ENCODE results near the gene ANK3. TPM values are rescaled to one million over a fixed set of nuclear protein-coding genes. Genes with fewer than 3 reads are reported as not detected.

The ANK3 gene
- total and polyA plus RNA-seq, 2 donors from 2014 or later = 38.2 to 214 TPM

DNA sequence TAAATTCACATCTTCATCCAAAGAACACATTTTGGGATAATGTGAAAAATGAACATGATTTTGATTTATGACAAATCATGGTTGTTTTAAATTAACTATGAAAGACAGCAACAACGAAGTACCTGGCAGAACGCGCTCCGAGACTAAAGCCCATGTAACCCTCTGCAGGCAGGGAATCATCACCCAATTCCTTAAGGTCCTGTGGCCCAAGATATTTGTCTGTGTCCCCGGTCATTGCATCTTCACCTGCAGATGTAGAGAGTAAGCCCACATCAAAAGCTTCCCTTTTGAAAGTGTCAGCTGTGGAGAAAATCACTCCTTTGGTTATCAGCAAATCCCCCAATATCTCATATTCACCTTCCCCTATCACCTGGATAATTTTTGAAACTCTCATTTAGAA lies 250.8 kb downstream of the ANK3 start:
- peaks cover 4 to 21% (median 8%) of the 10 kb centered on the region in 3 donors for H3K4me1 ChIP-seq (ENCODE audit: control insufficient read depth in 2 of 3, insufficient read depth in 2 of 3, low read depth in 1 of 3, low read length in 3 of 3)
- intact Hi-C loops (cut with DNase I) = no loop called here
- no peaks in the 10 kb centered on the region for H3K9me3 ChIP-seq (ENCODE audit: control insufficient read depth in 2 of 3, insufficient read depth in 1 of 3, low read length in 3 of 3)
- peaks cover 0 to 18% (median 2%) of the 10 kb centered on the region in 3 donors for H3K36me3 ChIP-seq (ENCODE audit: control insufficient read depth in 2 of 3, insufficient read depth in 3 of 3, low read length in 3 of 3)
- peak in 2 of 5 donors; percentile 27 to 36 for DNase-seq
- H3K4me3 ChIP-seq (ENCODE audit: low read length in 3 of 3) = peak overlapping the region; percentile 45 to 78 (median 77)
- no peak for FAIRE-seq
- peak overlapping the region in 2 of 3 donors; percentile 42 to 71 for H3K9ac ChIP-seq (ENCODE audit: low read length in 3 of 3)
- peak overlapping the region; percentile 64 to 67 for H3K27ac ChIP-seq (ENCODE audit: low read depth in 2 of 2, low read length in 2 of 2)
- TF ChIP-seq, protein P1, sequence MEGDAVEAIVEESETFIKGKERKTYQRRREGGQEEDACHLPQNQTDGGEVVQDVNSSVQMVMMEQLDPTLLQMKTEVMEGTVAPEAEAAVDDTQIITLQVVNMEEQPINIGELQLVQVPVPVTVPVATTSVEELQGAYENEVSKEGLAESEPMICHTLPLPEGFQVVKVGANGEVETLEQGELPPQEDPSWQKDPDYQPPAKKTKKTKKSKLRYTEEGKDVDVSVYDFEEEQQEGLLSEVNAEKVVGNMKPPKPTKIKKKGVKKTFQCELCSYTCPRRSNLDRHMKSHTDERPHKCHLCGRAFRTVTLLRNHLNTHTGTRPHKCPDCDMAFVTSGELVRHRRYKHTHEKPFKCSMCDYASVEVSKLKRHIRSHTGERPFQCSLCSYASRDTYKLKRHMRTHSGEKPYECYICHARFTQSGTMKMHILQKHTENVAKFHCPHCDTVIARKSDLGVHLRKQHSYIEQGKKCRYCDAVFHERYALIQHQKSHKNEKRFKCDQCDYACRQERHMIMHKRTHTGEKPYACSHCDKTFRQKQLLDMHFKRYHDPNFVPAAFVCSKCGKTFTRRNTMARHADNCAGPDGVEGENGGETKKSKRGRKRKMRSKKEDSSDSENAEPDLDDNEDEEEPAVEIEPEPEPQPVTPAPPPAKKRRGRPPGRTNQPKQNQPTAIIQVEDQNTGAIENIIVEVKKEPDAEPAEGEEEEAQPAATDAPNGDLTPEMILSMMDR (IDR thresholded peaks at IDR 0.05; ENCODE audit: borderline replicate concordance, extremely low read depth, insufficient read depth) = no peak
- H3K27me3 ChIP-seq (ENCODE audit: control insufficient read depth, insufficient read depth, low read length) = no peaks in the 10 kb centered on the region

DNA sequence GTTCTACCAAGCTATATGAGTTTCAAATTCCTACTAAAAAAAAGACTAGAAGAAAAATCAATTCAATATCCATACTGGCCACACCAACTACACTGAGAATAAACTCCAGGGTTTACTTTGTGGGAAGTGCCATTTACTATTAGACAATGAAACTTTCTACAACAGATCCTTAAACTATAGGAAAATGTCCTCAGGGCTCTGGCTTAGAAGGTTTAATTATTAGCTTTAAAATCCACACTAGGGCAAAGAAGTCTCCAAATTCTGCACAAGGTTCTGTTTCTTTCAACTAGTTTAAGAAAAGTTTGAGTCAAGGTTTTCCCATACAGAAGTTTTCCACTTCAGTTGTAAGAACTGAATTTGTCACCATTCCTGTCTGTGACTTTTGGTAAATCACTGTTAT lies 251.6 kb downstream of the ANK3 start:
- TF ChIP-seq, protein P1 (IDR thresholded peaks at IDR 0.05; ENCODE audit: borderline replicate concordance, extremely low read depth, insufficient read depth) = no peak
- Histone ChIP-seq H3K4me1 (ENCODE audit: control insufficient read depth in 2 of 3, insufficient read depth in 2 of 3, low read depth in 1 of 3, low read length in 3 of 3) (peaks cover 4 to 20% (median 6%) of the 10 kb centered on the region in 3 donors), H3K4me3 (ENCODE audit: low read length in 3 of 3) (peak overlapping the region; percentile 17 to 77 (median 45)), H3K27me3 (ENCODE audit: control insufficient read depth, insufficient read depth, low read length) (no peaks in the 10 kb centered on the region), H3K9me3 (ENCODE audit: control insufficient read depth in 2 of 3, insufficient read depth in 1 of 3, low read length in 3 of 3) (no peaks in the 10 kb centered on the region), H3K36me3 (ENCODE audit: control insufficient read depth in 2 of 3, insufficient read depth in 3 of 3, low read length in 3 of 3) (peaks cover 0 to 21% (median 2%) of the 10 kb centered on the region in 3 donors), H3K27ac (ENCODE audit: low read depth in 2 of 2, low read length in 2 of 2) (no peak overlapping the region), H3K9ac (ENCODE audit: low read length in 3 of 3) (peak overlapping the region in 2 of 3 donors; percentile 42 to 71)
- DNase-seq = peak in 2 of 5 donors; percentile 45 to 75
- intact Hi-C loops (cut with DNase I) = no loop called here
- FAIRE-seq = peak; percentile 92

DNA sequence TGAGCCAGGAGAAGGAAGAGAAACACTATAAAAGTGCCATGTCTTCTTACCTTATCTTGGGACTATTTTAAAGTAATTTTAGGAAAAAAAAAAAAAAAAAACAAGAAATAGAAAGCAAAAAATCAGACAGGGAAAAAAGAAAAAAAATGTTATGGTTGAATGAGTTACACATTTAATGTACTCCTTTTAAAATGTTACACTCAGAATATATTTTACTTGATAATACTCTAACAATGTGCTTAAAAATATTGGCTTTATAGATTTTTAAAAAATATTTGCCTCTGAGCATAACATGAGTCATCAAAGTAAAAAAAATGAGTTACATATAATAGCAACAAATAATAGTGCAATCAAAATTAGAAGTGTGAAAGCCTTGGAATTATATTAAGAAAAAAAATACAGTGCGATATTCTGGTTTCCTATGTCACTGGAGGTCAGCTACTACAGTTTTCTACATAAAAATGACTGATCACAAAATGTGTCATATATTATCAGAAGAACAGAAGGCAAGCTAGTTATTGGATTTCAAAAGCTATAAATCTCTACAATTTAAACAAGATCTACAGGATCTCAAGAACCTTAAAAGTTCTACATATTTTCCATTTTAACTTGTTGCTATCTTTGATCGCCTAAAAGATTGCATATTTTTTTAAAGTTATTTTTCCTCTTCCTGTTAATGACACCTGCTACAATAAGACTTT lies 252.2 kb downstream of the ANK3 start:
- TF ChIP-seq, protein P1 (IDR thresholded peaks at IDR 0.05; ENCODE audit: borderline replicate concordance, extremely low read depth, insufficient read depth) = no peak

More for the DNA sequence above, 252.2 kb downstream of the ANK3 start:
- Histone ChIP-seq H3K4me1 (ENCODE audit: control insufficient read depth in 2 of 3, insufficient read depth in 2 of 3, low read depth in 1 of 3, low read length in 3 of 3) (peaks cover 3 to 14% (median 4%) of the 10 kb centered on the region in 3 donors), H3K27ac (ENCODE audit: low read depth in 2 of 2, low read length in 2 of 2) (peak overlapping the region in 1 of 2 donors; percentile 34), H3K36me3 (ENCODE audit: control insufficient read depth in 2 of 3, insufficient read depth in 3 of 3, low read length in 3 of 3) (peaks cover 0 to 21% (median 2%) of the 10 kb centered on the region in 3 donors), H3K9me3 (ENCODE audit: control insufficient read depth in 2 of 3, insufficient read depth in 1 of 3, low read length in 3 of 3) (no peaks in the 10 kb centered on the region), H3K27me3 (ENCODE audit: control insufficient read depth, insufficient read depth, low read length) (no peaks in the 10 kb centered on the region), H3K4me3 (ENCODE audit: low read length in 3 of 3) (peak overlapping the region; percentile 17 to 77 (median 45)), H3K9ac (ENCODE audit: low read length in 3 of 3) (peak overlapping the region in 1 of 3 donors; percentile 71)
- intact Hi-C loops (cut with DNase I) = no loop called here
- FAIRE-seq = peak; percentile 56
- DNase-seq = no peak

All from kidney (tissue), 14 donors.